Ovary (tissue), 1 donor: ENCODE data around the gene SH3PXD2B.

Source experiments
- EP300 ChIP-seq: sonication (generic); formaldehyde crosslinking; IDR thresholded peaks from one replicate; pipeline ENCODE4 v1.6.1; 2017; ENCODE audit warnings: antibody characterized with exemption
- POLR2A ChIP-seq: fragments of 450-650 bp; IDR thresholded peaks from one replicate; pipeline ENCODE4 v1.6.1; 2017; ENCODE audit warnings: antibody characterized with exemption, mild to moderate bottlenecking, moderate library complexity

- TF ChIP-seq POLR2A = no peak
- TF ChIP-seq EP300 = no peak
Measured at GRCh38 chr5:172433513-172433912, 20.8 kb downstream of the SH3PXD2B start.
